ENCODE data around the gene DTX1. TPM values are rescaled to one million over a fixed set of nuclear protein-coding genes. Genes with fewer than 3 reads are reported as not detected.
A peak's percentile ranks its signal among the peaks of the same experiment; 100 is the strongest.

Gene DTX1
- total and polyA plus RNA-seq, 2 donors (not counting 1 experiment from before 2014, with no cell fraction given), result 47.0 to 49.5 TPM

DNA sequence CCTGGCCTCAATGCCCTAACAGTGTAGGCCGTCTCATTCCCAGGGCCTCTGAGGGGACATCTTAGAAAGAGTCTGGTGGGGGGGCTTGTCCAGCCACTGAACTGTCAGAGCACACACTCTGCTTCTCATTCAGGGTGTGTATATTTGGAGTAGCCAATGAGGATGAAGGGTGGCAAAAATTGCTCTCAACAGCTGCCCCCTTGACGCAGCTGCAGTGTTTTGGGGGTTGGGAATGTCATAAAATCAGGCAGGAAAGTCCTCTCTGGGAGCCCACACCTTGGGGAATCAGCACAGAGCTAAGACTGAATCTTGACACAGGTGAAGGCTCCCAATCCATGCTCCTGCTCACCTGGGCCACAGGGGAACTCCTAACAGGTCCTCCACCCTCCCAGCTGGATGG lies 77.5 kb downstream of the DTX1 start:
- H3K4me3 ChIP-seq (ENCODE audit: control extremely low read depth in 1 of 5, extremely low read depth in 1 of 5, insufficient read depth in 1 of 5, low read depth in 2 of 5, low read length in 4 of 5), result no peak overlapping the region
- intact Hi-C loops (cut with micrococcal nuclease), result loop anchor here (5.0 kb wide), 1 partner anchor 42 kb away; no protein-coding TSS in a partner anchor

DNA sequence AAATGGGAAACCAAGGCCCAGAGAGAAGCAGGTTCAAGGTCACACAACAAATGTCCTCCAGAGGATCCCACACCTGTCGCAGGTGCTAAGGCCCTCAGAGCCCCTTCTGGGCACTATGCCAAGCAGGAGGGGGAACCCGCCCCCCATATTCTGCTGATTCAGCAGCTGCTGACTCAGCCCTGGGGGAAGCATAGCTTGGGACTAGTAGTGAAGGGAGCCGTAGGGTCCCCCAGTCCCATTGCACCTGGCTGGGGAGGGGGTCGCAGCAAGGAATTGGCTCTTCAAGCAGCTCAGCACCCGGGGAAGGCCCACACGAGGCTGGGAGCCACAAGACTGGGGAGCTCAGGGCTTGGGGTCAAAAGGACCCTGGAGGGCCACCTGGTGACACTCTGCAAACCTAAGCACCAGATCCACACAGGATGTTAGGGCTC lies 78.0 kb downstream of the DTX1 start:
- H3K27ac ChIP-seq (ENCODE audit: low read length in 2 of 2), result no peak overlapping the region
- intact Hi-C loops (cut with micrococcal nuclease), result loop anchor here (5.0 kb wide), 1 partner anchor 42 kb away; no protein-coding TSS in a partner anchor
- WGBS (ENCODE audit: insufficient coverage), result 60% methylated on average over 6 of the region's 6 CpGs
- DNase-seq, result no peak
- no peak overlapping the region for H3K9ac ChIP-seq (ENCODE audit: low read length)
- no peaks in the 10 kb centered on the region for H4K20me1 ChIP-seq (ENCODE audit: control insufficient read depth, insufficient read depth, low read length, poor library complexity, severe bottlenecking)
- peak overlapping the region; percentile 85 for H3K4me2 ChIP-seq (replicated peaks; ENCODE audit: low read depth, low read length, poor library complexity, severe bottlenecking)
- no peak overlapping the region for H3K4me3 ChIP-seq (ENCODE audit: control extremely low read depth in 1 of 5, extremely low read depth in 1 of 5, insufficient read depth in 1 of 5, low read depth in 2 of 5, low read length in 4 of 5)
- H3K79me2 ChIP-seq (ENCODE audit: control insufficient read depth, insufficient read depth, low read length), result no peaks in the 10 kb centered on the region
- no peaks in the 10 kb centered on the region for H3K9me3 ChIP-seq (ENCODE audit: control extremely low read depth in 1 of 3, control insufficient read depth in 2 of 3, insufficient read depth in 1 of 3, low read length in 2 of 3)
- peaks cover 25 to 35% of the 10 kb centered on the region in 2 donors for H3K4me1 ChIP-seq (ENCODE audit: control insufficient read depth in 2 of 2, insufficient read depth in 2 of 2, low read length in 2 of 2)
- H3K27me3 ChIP-seq (replicated peaks in 1 of 4; ENCODE audit: control extremely low read depth in 1 of 4, control insufficient read depth in 3 of 4, insufficient read depth in 4 of 4, low read length in 3 of 4), result peaks cover 0 to 21% (median 6%) of the 10 kb centered on the region in 4 experiments
- no peaks in the 10 kb centered on the region for H3K9me3 Mint-ChIP-seq (ENCODE audit: insufficient read depth)
- POLR2A ChIA-PET, result interaction anchor here (0.5 kb wide), 1 partner anchor 106 kb away, joined by 3 read pairs; no protein-coding TSS in a partner anchor
- peaks cover 6% of the 10 kb centered on the region for H3K27me3 Mint-ChIP-seq
- peaks cover 34% of the 10 kb centered on the region for H3K4me1 Mint-ChIP-seq
- CTCF ChIA-PET, result interaction anchor here (0.9 to 1.4 kb wide), 5 partner anchors 9 to 44 kb away, joined by 3 to 6 read pairs (median 4); no protein-coding TSS in a partner anchor
- H3K36me3 ChIP-seq (replicated peaks in 1 of 2; ENCODE audit: control extremely low read depth in 1 of 2, control insufficient read depth in 1 of 2, extremely low read depth in 1 of 2, insufficient read depth in 2 of 2, low read length in 1 of 2), result no peaks in the 10 kb centered on the region
- TF ChIP-seq EZH2 (IDR thresholded peaks at IDR 0.05; ENCODE audit: borderline replicate concordance, insufficient read depth, low read depth, low read length, poor library complexity, severe bottlenecking), result no peak
- TF ChIP-seq, protein P1, sequence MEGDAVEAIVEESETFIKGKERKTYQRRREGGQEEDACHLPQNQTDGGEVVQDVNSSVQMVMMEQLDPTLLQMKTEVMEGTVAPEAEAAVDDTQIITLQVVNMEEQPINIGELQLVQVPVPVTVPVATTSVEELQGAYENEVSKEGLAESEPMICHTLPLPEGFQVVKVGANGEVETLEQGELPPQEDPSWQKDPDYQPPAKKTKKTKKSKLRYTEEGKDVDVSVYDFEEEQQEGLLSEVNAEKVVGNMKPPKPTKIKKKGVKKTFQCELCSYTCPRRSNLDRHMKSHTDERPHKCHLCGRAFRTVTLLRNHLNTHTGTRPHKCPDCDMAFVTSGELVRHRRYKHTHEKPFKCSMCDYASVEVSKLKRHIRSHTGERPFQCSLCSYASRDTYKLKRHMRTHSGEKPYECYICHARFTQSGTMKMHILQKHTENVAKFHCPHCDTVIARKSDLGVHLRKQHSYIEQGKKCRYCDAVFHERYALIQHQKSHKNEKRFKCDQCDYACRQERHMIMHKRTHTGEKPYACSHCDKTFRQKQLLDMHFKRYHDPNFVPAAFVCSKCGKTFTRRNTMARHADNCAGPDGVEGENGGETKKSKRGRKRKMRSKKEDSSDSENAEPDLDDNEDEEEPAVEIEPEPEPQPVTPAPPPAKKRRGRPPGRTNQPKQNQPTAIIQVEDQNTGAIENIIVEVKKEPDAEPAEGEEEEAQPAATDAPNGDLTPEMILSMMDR (IDR thresholded peaks at IDR 0.05), result no peak
- H3K4me3 Mint-ChIP-seq, result peak overlapping the region; percentile 71
- H2AFZ ChIP-seq (ENCODE audit: insufficient read depth, low read depth, low read length, poor library complexity, severe bottlenecking), result no peak overlapping the region
- ATAC-seq (ENCODE audit: low read depth), result no peak
- H3K27ac Mint-ChIP-seq, result no peak overlapping the region

More for the DNA sequence above, 77.5 kb downstream of the DTX1 start:
- peaks cover 39% of the 10 kb centered on the region for H3K4me1 Mint-ChIP-seq
- ChIA-PET POLR2A (interaction anchor here (0.5 kb wide), 1 partner anchor 106 kb away, joined by 3 read pairs; no protein-coding TSS in a partner anchor), CTCF (interaction anchor here (0.9 to 1.4 kb wide), 5 partner anchors 9 to 43 kb away, joined by 3 to 6 read pairs (median 4); no protein-coding TSS in a partner anchor)
- Histone ChIP-seq H4K20me1 (ENCODE audit: control insufficient read depth, insufficient read depth, low read length, poor library complexity, severe bottlenecking) (no peaks in the 10 kb centered on the region), H3K27me3 (replicated peaks in 1 of 4; ENCODE audit: control extremely low read depth in 1 of 4, control insufficient read depth in 3 of 4, insufficient read depth in 4 of 4, low read length in 3 of 4) (peaks cover 0 to 21% (median 6%) of the 10 kb centered on the region in 4 experiments), H3K4me1 (ENCODE audit: control insufficient read depth in 2 of 2, insufficient read depth in 2 of 2, low read length in 2 of 2) (peaks cover 29 to 39% of the 10 kb centered on the region in 2 donors), H3K36me3 (replicated peaks in 1 of 2; ENCODE audit: control extremely low read depth in 1 of 2, control insufficient read depth in 1 of 2, extremely low read depth in 1 of 2, insufficient read depth in 2 of 2, low read length in 1 of 2) (no peaks in the 10 kb centered on the region), H3K9me3 (ENCODE audit: control extremely low read depth in 1 of 3, control insufficient read depth in 2 of 3, insufficient read depth in 1 of 3, low read length in 2 of 3) (no peaks in the 10 kb centered on the region), H3K79me2 (ENCODE audit: control insufficient read depth, insufficient read depth, low read length) (no peaks in the 10 kb centered on the region), H3K9ac (ENCODE audit: low read length) (no peak overlapping the region), H2AFZ (ENCODE audit: insufficient read depth, low read depth, low read length, poor library complexity, severe bottlenecking) (no peak overlapping the region), H3K27ac (ENCODE audit: low read length in 2 of 2) (no peak overlapping the region), H3K4me2 (replicated peaks; ENCODE audit: low read depth, low read length, poor library complexity, severe bottlenecking) (no peak overlapping the region)
- H3K27me3 Mint-ChIP-seq, result peaks cover 6% of the 10 kb centered on the region
- H3K4me3 Mint-ChIP-seq, result no peak overlapping the region
- DNase-seq (no peak), ATAC-seq (ENCODE audit: low read depth) (no peak)
- H3K9me3 Mint-ChIP-seq (ENCODE audit: insufficient read depth), result no peaks in the 10 kb centered on the region
- H3K27ac Mint-ChIP-seq, result no peak overlapping the region
- 86% methylated on average over 2 of the region's 2 CpGs for WGBS (ENCODE audit: insufficient coverage)
- TF ChIP-seq EZH2 (IDR thresholded peaks at IDR 0.05; ENCODE audit: borderline replicate concordance, insufficient read depth, low read depth, low read length, poor library complexity, severe bottlenecking), result no peak
- TF ChIP-seq, protein P1 (IDR thresholded peaks at IDR 0.05), result no peak
